ENCODE results near the gene RGS3. TPM values are rescaled to one million over a fixed set of nuclear protein-coding genes. Genes with fewer than 3 reads are reported as not detected.
A peak's percentile ranks its signal among the peaks of the same experiment; 100 is the strongest.

The RGS3 gene
- total and polyA plus RNA-seq, 4 donors: 33.5 to 54.9 (median 40.9) TPM

DNA sequence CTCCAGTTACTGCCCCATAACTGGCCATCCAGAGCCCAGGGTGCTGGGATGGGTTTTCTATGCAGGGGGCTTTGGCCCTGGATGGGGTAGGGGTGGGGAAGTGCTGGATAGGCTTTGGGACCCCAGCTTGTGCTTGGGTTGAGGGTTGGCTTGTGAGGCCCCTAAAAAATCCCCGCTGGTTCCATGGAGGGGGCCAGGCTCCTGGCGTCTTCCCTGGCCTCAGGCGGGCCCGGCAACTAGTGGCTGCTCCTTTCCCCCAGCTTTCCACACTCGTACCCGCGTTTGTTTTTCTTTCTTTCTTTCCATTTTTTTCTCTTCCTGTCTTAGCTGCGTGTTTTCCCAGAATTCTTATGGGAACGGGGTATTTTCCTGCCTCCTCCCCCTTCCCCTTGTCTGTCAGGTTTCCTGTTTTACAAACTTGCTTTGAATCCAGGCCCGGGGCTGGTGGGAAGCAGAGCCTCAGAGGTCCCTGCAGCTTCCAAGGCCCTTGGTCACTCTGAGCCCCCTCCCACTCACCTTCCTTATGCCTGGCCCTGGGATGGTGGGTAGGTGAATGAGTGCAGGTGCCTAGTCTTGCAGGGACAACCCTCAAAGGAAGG, 40.2 kb downstream of the RGS3 start:
- Histone ChIP-seq H3K36me3 (ENCODE audit: control insufficient read depth, insufficient read depth, low read length) (peaks cover 11% of the 10 kb centered on the region), H3K4me1 (ENCODE audit: control insufficient read depth, insufficient read depth, low read length) (peaks cover 60% of the 10 kb centered on the region), H3K9me3 (ENCODE audit: control insufficient read depth, insufficient read depth, low read length) (no peaks in the 10 kb centered on the region), H3K27ac (ENCODE audit: low read depth, low read length) (peak overlapping the region; percentile 57), H3K4me3 (ENCODE audit: low read depth, low read length) (peak overlapping the region; percentile 9), H3K27me3 (ENCODE audit: control insufficient read depth, insufficient read depth, low read length) (no peaks in the 10 kb centered on the region)
- WGBS (ENCODE audit: insufficient coverage): 76% methylated on average over 8 of the region's 10 CpGs
- DNase-seq (ENCODE audit: low read depth in 4 of 6, low spot score in 6 of 6): peak in 1 of 6 donors; percentile 27

DNA sequence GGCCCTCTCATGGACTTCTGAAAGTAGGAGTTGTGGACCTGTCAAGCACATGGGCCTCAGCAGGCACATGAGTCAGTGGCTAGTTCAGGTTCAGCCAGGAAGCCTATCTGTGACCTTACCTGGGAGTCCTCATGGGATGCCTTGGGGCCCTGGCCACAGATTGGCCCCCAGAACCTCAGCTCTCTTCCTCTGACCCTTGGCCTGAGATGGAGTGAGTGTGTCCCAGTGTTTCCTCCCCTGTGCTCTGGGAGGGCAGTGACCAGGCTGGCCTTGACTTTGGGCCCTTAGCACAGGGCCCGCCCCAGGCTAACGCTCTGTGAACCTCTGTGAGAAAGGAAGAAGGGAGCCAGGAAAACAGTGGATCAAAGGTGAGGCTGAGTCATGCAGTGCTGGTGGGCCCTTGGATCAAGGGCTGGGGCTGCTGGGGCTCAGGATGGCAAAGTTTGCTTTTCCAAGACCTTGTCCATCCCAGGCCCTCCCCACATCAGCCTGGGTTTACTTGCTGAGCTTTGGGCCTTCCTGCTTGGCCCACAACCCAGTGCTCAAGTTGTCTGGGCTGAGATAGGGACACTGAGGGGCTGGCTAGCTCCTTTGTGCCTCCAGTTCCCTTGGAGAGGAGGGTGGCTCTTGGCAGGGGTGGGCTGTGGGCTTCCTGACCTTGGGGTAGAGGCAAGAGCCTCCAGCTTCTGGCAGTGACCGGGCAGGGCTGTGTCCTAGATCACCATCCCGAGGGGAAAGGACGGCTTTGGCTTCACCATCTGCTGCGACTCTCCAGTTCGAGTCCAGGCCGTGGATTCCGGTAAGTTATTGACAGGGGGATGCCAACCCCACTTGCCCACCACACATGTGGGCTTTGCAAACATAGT, 41.4 kb downstream of the RGS3 start:
- WGBS (ENCODE audit: insufficient coverage): 65% methylated on average over 7 of the region's 9 CpGs
- no peak overlapping the region for H3K27ac ChIP-seq (ENCODE audit: low read depth, low read length)
- H3K27me3 ChIP-seq (ENCODE audit: control insufficient read depth, insufficient read depth, low read length): no peaks in the 10 kb centered on the region
- H3K36me3 ChIP-seq (ENCODE audit: control insufficient read depth, insufficient read depth, low read length): peaks cover 12% of the 10 kb centered on the region
- H3K4me1 ChIP-seq (ENCODE audit: control insufficient read depth, insufficient read depth, low read length): peaks cover 60% of the 10 kb centered on the region
- no peaks in the 10 kb centered on the region for H3K9me3 ChIP-seq (ENCODE audit: control insufficient read depth, insufficient read depth, low read length)
- no peak for DNase-seq (ENCODE audit: low read depth in 4 of 6, low spot score in 6 of 6)
- no peak overlapping the region for H3K4me3 ChIP-seq (ENCODE audit: low read depth, low read length)

DNA sequence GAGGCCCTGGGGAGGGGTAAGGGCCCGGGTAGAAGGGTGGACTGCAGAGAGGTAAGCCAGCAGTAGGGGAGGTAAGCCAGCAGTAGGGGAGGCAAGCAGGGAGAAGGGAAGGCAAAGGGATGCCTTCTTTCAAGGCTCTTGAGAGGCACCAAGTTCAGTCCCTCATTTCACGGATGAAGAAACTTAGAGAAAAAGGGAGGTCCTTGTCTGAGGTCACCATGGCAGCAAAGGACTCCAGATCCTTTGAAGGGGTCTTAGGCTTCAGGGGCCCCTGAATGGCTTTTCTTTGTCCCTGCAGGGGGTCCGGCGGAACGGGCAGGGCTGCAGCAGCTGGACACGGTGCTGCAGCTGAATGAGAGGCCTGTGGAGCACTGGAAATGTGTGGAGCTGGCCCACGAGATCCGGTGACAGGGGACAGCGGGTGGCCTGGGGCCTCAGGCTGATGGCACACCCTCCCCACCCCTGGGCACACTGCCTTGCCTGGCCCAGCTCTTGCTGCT, 42.6 kb downstream of the RGS3 start:
- no peaks in the 10 kb centered on the region for H3K9me3 ChIP-seq (ENCODE audit: control insufficient read depth, insufficient read depth, low read length)
- DNase-seq (ENCODE audit: low read depth in 4 of 6, low spot score in 6 of 6): peak in 2 of 6 donors; percentile 74 to 79
- 19% methylated on average over 9 of the region's 9 CpGs for WGBS (ENCODE audit: insufficient coverage)
- H3K27me3 ChIP-seq (ENCODE audit: control insufficient read depth, insufficient read depth, low read length): no peaks in the 10 kb centered on the region
- no peak overlapping the region for H3K4me3 ChIP-seq (ENCODE audit: low read depth, low read length)
- H3K4me1 ChIP-seq (ENCODE audit: control insufficient read depth, insufficient read depth, low read length): peaks cover 56% of the 10 kb centered on the region
- peaks cover 12% of the 10 kb centered on the region for H3K36me3 ChIP-seq (ENCODE audit: control insufficient read depth, insufficient read depth, low read length)
- H3K27ac ChIP-seq (ENCODE audit: low read depth, low read length): no peak overlapping the region

DNA sequence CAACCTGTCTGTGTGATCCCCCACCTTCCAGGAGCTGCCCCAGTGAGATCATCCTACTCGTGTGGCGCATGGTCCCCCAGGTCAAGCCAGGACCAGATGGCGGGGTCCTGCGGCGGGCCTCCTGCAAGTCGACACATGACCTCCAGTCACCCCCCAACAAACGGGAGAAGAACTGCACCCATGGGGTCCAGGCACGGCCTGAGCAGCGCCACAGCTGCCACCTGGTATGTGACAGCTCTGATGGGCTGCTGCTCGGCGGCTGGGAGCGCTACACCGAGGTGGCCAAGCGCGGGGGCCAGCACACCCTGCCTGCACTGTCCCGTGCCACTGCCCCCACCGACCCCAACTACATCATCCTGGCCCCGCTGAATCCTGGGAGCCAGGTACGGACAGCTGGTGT, 43.7 kb downstream of the RGS3 start:
- Histone ChIP-seq H3K27me3 (ENCODE audit: control insufficient read depth, insufficient read depth, low read length) (no peaks in the 10 kb centered on the region), H3K4me1 (ENCODE audit: control insufficient read depth, insufficient read depth, low read length) (peaks cover 51% of the 10 kb centered on the region), H3K36me3 (ENCODE audit: control insufficient read depth, insufficient read depth, low read length) (peaks cover 12% of the 10 kb centered on the region), H3K4me3 (ENCODE audit: low read depth, low read length) (no peak overlapping the region), H3K27ac (ENCODE audit: low read depth, low read length) (no peak overlapping the region), H3K9me3 (ENCODE audit: control insufficient read depth, insufficient read depth, low read length) (no peaks in the 10 kb centered on the region)
- no peak for DNase-seq (ENCODE audit: low read depth in 4 of 6, low spot score in 6 of 6)
- WGBS (ENCODE audit: insufficient coverage): 79% methylated on average over 3 of the region's 19 CpGs

DNA sequence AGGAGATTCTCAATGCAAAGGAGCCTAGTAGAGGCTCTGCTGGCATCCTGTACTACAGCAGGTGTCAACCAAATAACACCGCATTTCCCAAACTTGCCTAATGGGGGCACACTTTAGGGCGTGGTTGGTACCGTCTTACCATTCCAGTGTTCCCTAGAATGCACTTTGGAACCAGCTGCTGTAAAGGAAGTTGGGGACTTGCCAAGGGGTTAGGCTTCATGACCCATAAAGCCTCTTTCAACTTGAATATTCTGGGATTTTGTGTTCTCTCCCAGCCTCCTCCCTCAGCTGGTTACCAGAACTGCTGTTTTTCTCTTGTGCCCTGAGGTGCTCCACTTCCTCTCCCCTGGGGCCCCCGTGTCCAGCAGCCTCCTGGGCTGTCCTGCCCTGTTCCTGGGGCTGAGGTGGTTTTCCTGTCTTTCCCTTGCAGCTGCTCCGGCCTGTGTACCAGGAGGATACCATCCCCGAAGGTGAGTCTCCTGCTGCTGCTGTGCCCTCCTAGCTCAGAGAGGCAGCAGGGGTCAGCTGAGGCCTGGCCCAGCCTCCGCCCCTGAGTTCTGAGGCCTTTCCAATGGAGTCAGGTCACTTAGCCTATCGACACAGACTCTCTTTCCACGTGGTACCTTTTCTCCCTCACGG, 44.7 kb downstream of the RGS3 start:
- Histone ChIP-seq H3K9me3 (ENCODE audit: control insufficient read depth, insufficient read depth, low read length) (no peaks in the 10 kb centered on the region), H3K36me3 (ENCODE audit: control insufficient read depth, insufficient read depth, low read length) (peaks cover 12% of the 10 kb centered on the region), H3K4me3 (ENCODE audit: low read depth, low read length) (no peak overlapping the region), H3K4me1 (ENCODE audit: control insufficient read depth, insufficient read depth, low read length) (peaks cover 44% of the 10 kb centered on the region), H3K27ac (ENCODE audit: low read depth, low read length) (no peak overlapping the region), H3K27me3 (ENCODE audit: control insufficient read depth, insufficient read depth, low read length) (no peaks in the 10 kb centered on the region)
- no peak for DNase-seq (ENCODE audit: low read depth in 4 of 6, low spot score in 6 of 6)
- 90% methylated on average over 3 of the region's 10 CpGs for WGBS (ENCODE audit: insufficient coverage)

DNA sequence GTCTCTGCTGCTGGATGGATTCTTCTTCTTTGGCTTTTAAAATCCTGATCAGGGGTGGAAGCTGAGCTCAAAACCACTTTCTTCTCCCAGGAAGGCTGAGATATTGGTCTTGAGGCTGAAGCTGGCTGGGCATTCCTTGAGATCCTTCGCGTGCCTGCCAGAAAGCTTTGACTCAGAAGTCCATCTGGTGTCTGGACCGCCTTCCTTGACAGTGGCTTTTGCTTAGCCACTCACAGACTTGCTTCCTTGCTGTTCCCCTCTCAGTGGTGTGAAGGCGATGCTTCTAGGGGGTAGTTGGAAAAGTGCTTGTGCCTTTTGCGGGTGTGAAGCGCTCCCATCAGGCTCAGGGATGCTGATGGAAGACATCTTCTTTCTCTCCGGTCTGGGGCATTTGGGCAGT, 45.9 kb downstream of the RGS3 start:
- H3K36me3 ChIP-seq (ENCODE audit: control insufficient read depth, insufficient read depth, low read length): peaks cover 12% of the 10 kb centered on the region

DNA sequence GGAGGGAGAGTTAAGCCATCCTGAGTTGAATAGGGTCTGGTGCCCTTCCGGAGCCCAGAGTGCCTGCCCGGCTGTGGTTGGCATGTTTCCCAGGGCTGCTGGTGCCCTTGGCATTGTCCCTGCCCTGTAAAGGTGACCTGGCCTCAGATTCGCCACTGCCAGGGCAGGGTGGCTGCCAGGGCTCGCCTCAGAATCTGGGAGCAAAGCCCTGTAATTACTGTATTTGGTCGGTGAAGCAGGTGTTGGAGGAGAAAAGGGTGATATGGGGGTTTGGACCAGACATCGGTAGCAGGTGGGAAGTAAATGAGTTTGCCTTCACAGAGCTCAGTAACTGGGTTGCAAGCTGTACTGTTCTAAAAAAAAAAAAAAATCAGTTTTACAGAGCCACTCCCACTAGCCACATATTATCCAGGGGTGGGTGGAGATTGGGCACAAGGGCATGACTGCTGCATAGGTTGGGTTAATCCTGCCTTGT, 47.6 kb downstream of the RGS3 start:
- no peak for DNase-seq (ENCODE audit: low read depth in 4 of 6, low spot score in 6 of 6)
- H3K4me3 ChIP-seq (ENCODE audit: low read depth, low read length): no peak overlapping the region
- WGBS (ENCODE audit: insufficient coverage): 45% methylated on average over 5 of the region's 6 CpGs
- no peak overlapping the region for H3K27ac ChIP-seq (ENCODE audit: low read depth, low read length)
- H3K36me3 ChIP-seq (ENCODE audit: control insufficient read depth, insufficient read depth, low read length): peaks cover 12% of the 10 kb centered on the region
- peaks cover 27% of the 10 kb centered on the region for H3K4me1 ChIP-seq (ENCODE audit: control insufficient read depth, insufficient read depth, low read length)
- no peaks in the 10 kb centered on the region for H3K9me3 ChIP-seq (ENCODE audit: control insufficient read depth, insufficient read depth, low read length)
- no peaks in the 10 kb centered on the region for H3K27me3 ChIP-seq (ENCODE audit: control insufficient read depth, insufficient read depth, low read length)

More for the DNA sequence above, 45.9 kb downstream of the RGS3 start:
- Histone ChIP-seq H3K27ac (ENCODE audit: low read depth, low read length) (no peak overlapping the region), H3K9me3 (ENCODE audit: control insufficient read depth, insufficient read depth, low read length) (no peaks in the 10 kb centered on the region), H3K27me3 (ENCODE audit: control insufficient read depth, insufficient read depth, low read length) (no peaks in the 10 kb centered on the region), H3K4me1 (ENCODE audit: control insufficient read depth, insufficient read depth, low read length) (peaks cover 37% of the 10 kb centered on the region), H3K4me3 (ENCODE audit: low read depth, low read length) (no peak overlapping the region)
- DNase-seq (ENCODE audit: low read depth in 4 of 6, low spot score in 6 of 6): no peak
- WGBS (ENCODE audit: insufficient coverage): 94% methylated on average over 7 of the region's 7 CpGs

DNA sequence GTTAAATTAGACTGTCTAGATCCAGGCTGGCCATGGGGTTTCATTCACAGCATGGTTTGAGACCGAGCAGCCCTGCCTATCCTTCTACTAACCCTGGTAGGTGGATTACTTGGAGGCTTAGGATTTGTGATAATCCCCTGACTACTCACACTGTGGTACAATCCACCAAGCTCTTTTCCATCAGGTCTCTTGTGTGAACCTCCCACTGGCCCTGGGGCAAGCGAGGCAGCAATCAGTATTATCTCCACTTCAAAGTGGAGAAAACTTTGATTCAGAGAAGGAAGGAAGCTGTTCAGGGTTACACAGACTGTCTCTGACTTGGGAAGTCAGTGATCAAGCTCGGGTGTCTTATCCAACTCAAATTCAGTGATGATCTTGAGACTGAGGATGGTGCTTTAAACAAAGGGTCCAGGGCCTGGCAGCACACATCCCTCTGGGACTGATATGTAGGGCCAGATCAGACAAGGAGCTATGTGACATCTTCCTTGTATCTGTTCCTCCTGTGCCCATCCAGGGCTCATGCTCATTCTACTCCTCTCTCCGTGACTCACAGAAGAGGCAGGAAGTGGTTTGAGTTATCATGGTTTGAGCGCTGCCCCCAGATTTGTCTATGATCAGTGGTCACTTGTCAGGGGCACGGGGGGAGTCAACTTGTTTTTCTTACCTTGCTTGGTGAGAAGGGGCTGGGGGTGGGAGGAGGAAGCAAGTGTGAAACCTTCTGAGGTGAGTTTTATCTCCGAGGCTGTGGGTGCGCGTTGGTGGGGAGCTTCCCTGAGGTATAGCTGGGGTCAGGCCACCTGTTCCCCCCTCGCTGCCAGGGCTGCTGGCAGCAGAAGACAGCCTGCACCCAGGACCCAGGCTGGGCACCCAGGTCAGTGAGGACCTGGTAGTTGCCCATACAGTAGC, 48.6 kb downstream of the RGS3 start:
- no peak overlapping the region for H3K27ac ChIP-seq (ENCODE audit: low read depth, low read length)
- DNase-seq (ENCODE audit: low read depth in 4 of 6, low spot score in 6 of 6): no peak
- 95% methylated on average over 8 of the region's 10 CpGs for WGBS (ENCODE audit: insufficient coverage)
- H3K27me3 ChIP-seq (ENCODE audit: control insufficient read depth, insufficient read depth, low read length): no peaks in the 10 kb centered on the region
- H3K4me3 ChIP-seq (ENCODE audit: low read depth, low read length): no peak overlapping the region
- no peaks in the 10 kb centered on the region for H3K9me3 ChIP-seq (ENCODE audit: control insufficient read depth, insufficient read depth, low read length)
- H3K4me1 ChIP-seq (ENCODE audit: control insufficient read depth, insufficient read depth, low read length): peaks cover 18% of the 10 kb centered on the region
- peaks cover 11% of the 10 kb centered on the region for H3K36me3 ChIP-seq (ENCODE audit: control insufficient read depth, insufficient read depth, low read length)

DNA sequence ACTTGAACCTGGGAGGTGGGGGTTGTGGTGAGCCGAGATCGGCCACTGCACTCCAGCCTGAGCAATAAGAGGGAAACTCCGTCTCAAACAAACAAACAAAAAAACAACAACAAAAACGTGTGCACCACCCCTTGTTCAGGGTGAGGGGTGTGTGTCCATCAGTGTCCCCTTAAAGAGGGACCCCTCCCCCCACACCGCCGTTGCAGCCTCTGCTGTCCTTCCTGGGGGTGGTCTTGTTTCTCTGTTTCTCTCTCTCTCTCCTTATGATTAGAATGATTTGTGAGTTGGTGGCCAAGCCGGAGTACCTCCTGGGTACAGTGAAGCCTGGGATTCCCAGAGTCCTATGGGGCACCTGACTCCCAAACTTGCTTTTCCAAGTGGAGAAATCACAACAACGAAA, 49.6 kb downstream of the RGS3 start:
- Histone ChIP-seq H3K4me3 (ENCODE audit: low read depth, low read length) (no peak overlapping the region), H3K27me3 (ENCODE audit: control insufficient read depth, insufficient read depth, low read length) (no peaks in the 10 kb centered on the region), H3K36me3 (ENCODE audit: control insufficient read depth, insufficient read depth, low read length) (peaks cover 9% of the 10 kb centered on the region), H3K9me3 (ENCODE audit: control insufficient read depth, insufficient read depth, low read length) (no peaks in the 10 kb centered on the region), H3K4me1 (ENCODE audit: control insufficient read depth, insufficient read depth, low read length) (peaks cover 12% of the 10 kb centered on the region), H3K27ac (ENCODE audit: low read depth, low read length) (no peak overlapping the region)
- 100% methylated on average over 1 of the region's 8 CpGs for WGBS (ENCODE audit: insufficient coverage)
- no peak for DNase-seq (ENCODE audit: low read depth in 4 of 6, low spot score in 6 of 6)
